ENCODE measurements around the gene SPRED3. TPM values are rescaled to one million over a fixed set of nuclear protein-coding genes. Genes with fewer than 3 reads are reported as not detected.

The SPRED3 gene
- total and polyA plus RNA-seq, 2 of the 8 experiments (the other 6 are each of a cell fraction or from before 2014, with no cell fraction given) = 8.1 to 10.3 TPM

DNA sequence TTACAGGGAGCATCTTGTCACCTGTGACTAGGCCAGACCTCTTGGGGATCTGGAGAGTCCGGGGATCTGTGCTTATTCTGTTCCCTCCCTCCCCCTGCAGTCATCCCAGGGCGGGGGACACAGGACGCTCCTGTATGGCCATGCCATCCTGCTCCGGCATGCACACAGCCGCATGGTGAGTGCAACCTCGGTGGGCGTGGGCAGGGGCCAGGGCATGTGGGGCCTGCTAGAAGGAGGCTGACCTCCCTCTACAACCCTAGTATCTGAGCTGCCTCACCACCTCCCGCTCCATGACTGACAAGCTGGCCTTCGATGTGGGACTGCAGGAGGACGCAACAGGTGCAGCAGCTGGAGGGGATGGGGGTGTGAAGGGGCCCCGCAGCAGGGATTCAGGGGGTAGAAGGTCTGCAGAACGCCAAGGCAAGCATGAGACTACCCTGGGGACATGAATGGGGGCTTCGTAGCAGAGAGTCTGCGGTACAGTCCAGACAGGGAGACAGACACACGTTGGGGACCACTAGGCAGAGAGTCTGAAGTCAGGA lies 55.0 kb downstream of the SPRED3 start:
- Histone ChIP-seq H3K79me1 (ENCODE audit: low read depth, low read length) (no peaks in the 10 kb centered on the region), H3K9ac (replicated peaks in 1 of 4; ENCODE audit: extremely low read depth in 1 of 4, low read depth in 3 of 4, low read length in 3 of 4) (no peak overlapping the region), H2AFZ (ENCODE audit: low read length) (no peak overlapping the region), H3K4me1 (replicated peaks in 1 of 4; ENCODE audit: control insufficient read depth in 3 of 4, insufficient read depth in 4 of 4, low read length in 3 of 4) (peaks cover 0 to 5% (median 3%) of the 10 kb centered on the region in 4 experiments; a peak in 5 of 7 replicates), H3K79me2 (ENCODE audit: control insufficient read depth in 1 of 2, insufficient read depth in 2 of 2, low read length in 2 of 2) (no peaks in the 10 kb centered on the region), H2BK20ac (ENCODE audit: low read length) (no peak overlapping the region), H3K23ac (ENCODE audit: insufficient read length) (no peak overlapping the region), H3K27ac (ENCODE audit: low read depth, low read length) (no peak overlapping the region), H3K14ac (ENCODE audit: insufficient read length) (no peak overlapping the region), H2AK5ac (ENCODE audit: low read depth, low read length) (no peak overlapping the region), H4K8ac (ENCODE audit: extremely low read depth, insufficient read depth, low read length) (0 out of 2 replicates have a peak overlapping the region, but pooled peaks have one; percentile 35), H3K4me3 (ENCODE audit: extremely low read depth in 1 of 4, insufficient read depth in 2 of 4, low read depth in 3 of 4, low read length in 4 of 4) (no peak overlapping the region), H3K56ac (replicated peaks; ENCODE audit: insufficient read length, low read depth, low read length) (no peak overlapping the region), H4K91ac (replicated peaks; ENCODE audit: insufficient read length, low read length) (no peak overlapping the region), H3K18ac (ENCODE audit: extremely low read depth, low read length) (no peak overlapping the region), H3K27me3 (replicated peaks in 1 of 4; ENCODE audit: control insufficient read depth in 3 of 4, extremely low read depth in 1 of 4, insufficient read depth in 3 of 4, low read length in 3 of 4) (no peaks in the 10 kb centered on the region), H2BK120ac (replicated peaks; ENCODE audit: low read depth, low read length) (no peak overlapping the region), H2BK15ac (ENCODE audit: low read length) (no peak overlapping the region), H3K23me2 (ENCODE audit: low read depth, low read length) (no peaks in the 10 kb centered on the region), H4K20me1 (replicated peaks in 1 of 2; ENCODE audit: control insufficient read depth in 1 of 2, insufficient read depth in 2 of 2, low read length in 2 of 2) (peaks cover 0 to 2% of the 10 kb centered on the region in 2 experiments), H2BK12ac (ENCODE audit: low read depth, low read length) (no peak overlapping the region), H2BK5ac (ENCODE audit: low read depth, low read length) (no peak overlapping the region), H3K4ac (replicated peaks; ENCODE audit: insufficient read length, low read depth, low read length) (no peak overlapping the region), H3K4me2 (ENCODE audit: insufficient read depth in 1 of 2, low read depth in 2 of 2, low read length in 2 of 2) (no peak overlapping the region), H3K9me3 (ENCODE audit: insufficient read depth in 2 of 2, low read depth in 1 of 2, low read length in 1 of 2) (no peaks in the 10 kb centered on the region), H4K5ac (ENCODE audit: insufficient read length, low read depth, low read length) (no peak overlapping the region), H3K36me3 (ENCODE audit: control insufficient read depth in 2 of 4, insufficient read depth in 4 of 4, low read length in 3 of 4) (peaks cover 0 to 7% (median 5%) of the 10 kb centered on the region in 4 experiments; a peak in 5 of 8 replicates)
- ChIA-PET POLR2A (ENCODE audit: partially characterized antibody) (interaction anchor here (1.2 kb wide), 1 partner anchor 38 kb away, joined by 3 read pairs; no protein-coding TSS in a partner anchor), CTCF (ENCODE audit: partially characterized antibody) (no interaction called here)
- FAIRE-seq = no peak
- TF ChIP-seq BACH1 (IDR thresholded peaks at IDR 0.05; ENCODE audit: low read length) (no peak), TBP (IDR thresholded peaks at IDR 0.05; ENCODE audit: low read depth, low read length) (no peak), RXRA (IDR thresholded peaks at IDR 0.05; ENCODE audit: insufficient read depth, low read depth, low read length) (no peak), SP1 (IDR thresholded peaks at IDR 0.05; ENCODE audit: low read depth, low read length) (no peak), SIX5 (IDR thresholded peaks at IDR 0.05; ENCODE audit: low read depth, low read length) (no peak), JUN (IDR thresholded peaks at IDR 0.05; ENCODE audit: low read depth, low read length) (no peak)
- no peak for DNase-seq (ENCODE audit: low read depth in 1 of 2, low spot score in 2 of 2)
- 84% methylated on average over 15 of the region's 15 CpGs; no CpG with 5 or more reads in 1 of the 2 experiments for WGBS, 2 experiments (ENCODE audit: extremely low coverage in 1 of 2, insufficient coverage in 1 of 2, insufficient read length in 1 of 2, insufficient replicate concordance in 2 of 2, low coverage in 1 of 2, low lambda C conversion rate in 2 of 2, missing lambda C conversion rate in 1 of 2)
